GM19193 (cell line): Measurements from ENCODE around the gene WFDC2.

Experiments used
- POLR2A ChIP-seq: IDR thresholded peaks from 4 replicates; pipeline ENCODE4 v1.6.1; 2011; ENCODE audit not compliant: insufficient read depth, insufficient read length; ENCODE audit errors: extremely low read depth

WFDC2 gene, protein sequence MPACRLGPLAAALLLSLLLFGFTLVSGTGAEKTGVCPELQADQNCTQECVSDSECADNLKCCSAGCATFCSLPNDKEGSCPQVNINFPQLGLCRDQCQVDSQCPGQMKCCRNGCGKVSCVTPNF

GRCh38 chr20:45469336-45470261 lies at the start of gene WFDC2:
Gene WFDC2 (plus strand): TSS chr20:45469753. CDS start chr20:45469782, 29 bp downstream.
- TF ChIP-seq POLR2A: no peak

DNA sequence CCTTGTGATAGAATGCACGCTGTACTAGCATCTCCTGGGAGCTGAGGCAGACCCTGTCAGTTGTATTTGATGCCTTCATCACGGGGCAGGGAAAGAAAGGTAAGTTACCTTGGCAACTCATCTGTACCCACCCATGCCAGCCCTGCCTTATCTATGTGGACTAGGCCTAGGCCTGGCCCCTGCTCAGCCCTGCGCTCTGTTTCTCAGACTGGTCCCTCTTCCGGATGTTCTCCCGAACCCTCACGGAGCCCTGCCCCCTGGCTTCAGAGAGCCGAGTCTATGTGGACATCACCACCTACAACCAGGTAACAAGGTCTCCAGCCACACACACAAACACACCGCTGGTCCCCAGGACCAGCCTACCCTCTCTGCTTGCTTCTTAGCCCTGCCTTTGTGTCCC lies 49.4 kb upstream of the WFDC2 start:
- no peak for TF ChIP-seq POLR2A

GRCh38 chr20:45423700-45424099 lies 45.9 kb upstream of the WFDC2 start:
- no peak for TF ChIP-seq POLR2A

DNA sequence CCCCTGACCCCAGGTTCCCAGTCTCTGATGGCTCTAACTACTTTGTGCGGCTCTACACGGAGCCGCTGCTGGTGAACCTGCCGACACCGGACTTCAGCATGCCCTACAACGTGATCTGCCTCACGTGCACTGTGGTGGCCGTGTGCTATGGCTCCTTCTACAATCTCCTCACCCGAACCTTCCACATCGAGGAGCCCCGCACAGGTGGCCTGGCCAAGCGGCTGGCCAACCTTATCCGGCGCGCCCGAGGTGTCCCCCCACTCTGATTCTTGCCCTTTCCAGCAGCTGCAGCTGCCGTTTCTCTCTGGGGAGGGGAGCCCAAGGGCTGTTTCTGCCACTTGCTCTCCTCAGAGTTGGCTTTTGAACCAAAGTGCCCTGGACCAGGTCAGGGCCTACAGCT lies 44.0 kb upstream of the WFDC2 start:
- no peak for TF ChIP-seq POLR2A

DNA sequence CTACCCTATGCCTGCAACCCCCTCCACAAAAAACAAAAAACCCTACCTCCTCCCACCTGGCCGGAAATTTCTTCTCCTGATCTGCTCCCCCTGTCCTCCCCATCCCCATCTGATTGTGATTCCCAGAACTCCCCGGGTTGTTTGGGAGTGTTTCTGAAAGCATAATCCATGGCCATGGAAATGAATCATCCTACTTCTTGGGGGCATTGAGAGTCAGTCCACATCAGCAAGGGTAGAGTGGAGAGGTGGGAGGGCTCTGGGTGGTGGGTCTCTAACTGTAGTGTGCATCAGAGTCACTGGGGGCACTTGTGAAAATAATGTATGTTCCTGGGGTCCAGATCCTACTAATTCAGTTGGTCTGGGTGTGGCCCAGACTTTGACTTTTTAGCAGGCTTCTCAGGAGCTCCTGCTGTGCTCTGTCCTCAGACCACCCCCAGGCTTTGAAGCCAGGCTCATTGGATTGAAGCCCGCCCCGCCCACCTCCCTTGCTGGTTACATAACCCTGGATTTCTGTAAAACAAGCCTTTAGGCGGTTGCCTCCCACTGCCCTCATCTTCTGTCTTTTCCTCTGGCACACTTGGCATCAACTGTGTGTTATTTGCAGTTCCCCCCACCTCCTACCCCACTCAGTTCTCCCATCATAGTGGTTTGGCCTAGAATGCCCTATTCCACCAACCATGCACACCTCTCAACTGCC lies 43.1 kb upstream of the WFDC2 start:
- TF ChIP-seq POLR2A: no peak

DNA sequence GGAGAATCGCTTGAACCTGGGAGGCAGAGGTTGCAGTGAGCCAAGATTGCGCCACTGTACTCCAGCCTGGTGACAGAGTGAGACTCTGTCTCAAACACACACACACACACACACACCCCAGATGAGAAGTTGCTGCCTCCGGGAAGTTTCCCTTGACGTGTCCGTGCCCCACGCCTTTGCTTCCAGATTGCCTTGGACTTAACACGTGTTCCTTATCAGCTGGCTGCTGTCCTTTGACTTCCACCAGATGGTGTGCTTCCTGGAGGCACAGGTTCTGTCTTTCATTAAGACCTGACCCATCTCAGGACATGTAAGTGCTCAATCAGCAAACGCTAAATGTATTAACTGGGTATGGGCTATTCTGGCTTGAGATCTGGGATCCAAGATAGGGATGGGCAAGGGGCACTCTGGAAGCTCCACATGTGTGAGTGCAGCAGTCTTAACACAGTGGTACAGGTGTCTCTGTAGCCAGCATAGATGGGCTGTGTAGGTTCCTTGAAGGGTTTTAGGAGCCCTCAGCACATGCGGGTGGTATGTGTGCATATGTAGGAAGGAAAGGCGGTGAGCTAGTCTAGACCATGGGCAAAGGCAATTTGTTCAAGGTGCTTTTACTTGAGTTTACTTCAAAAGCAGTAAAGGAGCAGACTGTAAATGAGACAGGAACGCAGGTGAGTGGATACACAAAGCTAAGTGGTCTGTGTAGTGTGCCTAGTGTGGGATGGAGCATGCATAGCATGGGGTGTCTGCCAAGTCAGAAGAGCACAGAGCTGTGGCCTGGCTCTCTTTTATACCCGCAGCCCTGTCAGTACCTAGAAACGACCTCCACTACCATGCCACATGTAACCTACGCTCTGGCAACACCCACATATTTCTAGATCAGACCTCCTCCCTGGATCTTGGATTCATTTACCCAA lies 42.1 kb upstream of the WFDC2 start:
- no peak for TF ChIP-seq POLR2A

DNA sequence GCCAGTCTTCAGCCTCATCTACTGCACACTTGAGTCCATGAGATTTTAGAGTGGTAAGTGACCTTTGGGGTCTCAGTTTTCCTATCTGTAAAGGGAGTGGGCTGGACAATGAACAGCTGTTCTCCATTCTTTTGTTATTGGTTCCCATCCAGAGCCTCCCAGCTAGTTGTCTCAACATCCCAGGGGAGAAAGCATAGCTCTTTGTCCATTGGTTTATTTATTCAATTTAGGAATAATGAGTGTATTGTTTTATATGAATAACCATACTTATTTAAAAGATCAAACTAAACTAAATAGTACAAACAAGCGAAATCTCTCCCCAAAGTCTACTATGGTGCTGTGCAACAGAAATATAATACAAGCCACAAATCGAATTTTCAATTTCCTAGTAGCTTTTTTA lies 39.9 kb upstream of the WFDC2 start:
- TF ChIP-seq POLR2A: no peak

GRCh38 chr20:45432294-45432693 lies 37.3 kb upstream of the WFDC2 start:
- TF ChIP-seq POLR2A: no peak

DNA sequence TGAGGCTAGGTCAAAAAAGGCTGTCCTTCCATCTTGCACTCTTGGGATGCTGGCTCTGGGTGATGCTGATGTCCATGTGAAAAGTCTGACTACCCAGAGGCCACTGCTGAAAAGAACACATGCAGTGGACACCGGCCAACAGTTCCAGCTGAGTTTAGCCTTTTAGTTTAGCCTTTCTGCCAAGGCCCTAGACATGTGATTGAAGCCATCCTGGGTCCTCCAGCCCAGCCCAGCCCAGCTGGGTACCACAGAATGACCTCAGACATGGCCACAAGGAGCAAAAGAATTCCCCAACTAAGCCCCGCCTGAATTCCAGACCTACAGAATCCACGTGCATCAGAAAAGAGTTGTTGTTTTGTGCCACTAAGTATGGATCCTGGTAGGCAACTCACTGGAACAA lies 36.2 kb upstream of the WFDC2 start:
- TF ChIP-seq POLR2A: no peak

DNA sequence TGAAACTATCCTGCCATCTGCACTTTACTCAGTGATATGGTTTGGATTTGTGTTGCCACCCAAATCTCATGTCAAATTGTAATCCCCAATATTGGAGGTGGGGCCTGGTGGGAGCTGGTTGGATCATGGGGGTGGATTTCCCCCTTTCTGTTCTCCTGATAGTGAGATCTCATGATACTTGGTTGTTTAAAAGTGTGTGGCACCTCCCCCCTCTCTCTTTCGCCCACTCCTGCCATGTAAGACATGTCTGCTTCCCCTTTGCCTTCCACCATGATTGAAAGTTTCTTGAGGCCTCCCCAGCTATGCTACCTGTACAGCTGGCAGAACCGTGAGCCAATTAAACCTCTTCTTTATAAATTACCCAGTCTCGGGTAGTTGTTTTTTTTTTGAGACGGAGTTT lies 35.6 kb upstream of the WFDC2 start:
- TF ChIP-seq POLR2A: no peak

DNA sequence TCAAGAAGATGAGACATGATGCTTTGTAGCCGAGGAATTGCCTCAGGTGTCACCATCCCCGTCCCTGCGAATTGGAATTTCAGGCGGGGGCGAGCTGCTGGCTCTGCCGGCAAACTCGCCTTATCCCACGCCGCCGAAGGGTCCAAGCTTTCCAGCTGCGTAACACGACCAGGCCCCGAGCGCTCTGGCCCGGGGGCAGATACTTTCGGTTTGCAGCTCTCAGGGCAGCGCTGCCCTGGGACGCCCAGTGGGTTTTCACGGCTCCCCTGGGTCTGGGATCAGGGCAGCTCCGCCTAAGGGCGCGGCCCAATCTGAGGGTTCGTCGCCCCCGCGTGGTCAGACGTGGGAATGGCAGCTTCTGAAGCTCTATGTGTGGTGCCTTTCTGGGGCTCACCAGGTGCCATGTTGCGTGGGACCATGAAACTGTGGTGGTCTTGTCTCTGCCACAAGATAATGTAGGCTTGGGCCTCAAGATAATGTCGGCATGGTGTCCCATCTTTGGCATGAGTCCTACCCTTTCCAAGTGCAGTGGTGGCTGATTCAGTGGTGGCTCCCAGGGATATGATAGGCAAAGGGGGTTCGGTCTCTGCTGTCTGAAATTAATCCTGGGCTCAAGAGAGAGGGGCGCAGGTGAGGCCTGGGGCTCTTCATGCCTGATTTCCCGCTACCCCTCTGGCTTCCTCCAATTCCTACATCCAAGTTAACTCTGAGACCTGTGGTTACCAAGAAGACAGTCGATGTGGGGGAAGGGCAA lies 32.6 kb upstream of the WFDC2 start:
- TF ChIP-seq POLR2A: no peak

DNA sequence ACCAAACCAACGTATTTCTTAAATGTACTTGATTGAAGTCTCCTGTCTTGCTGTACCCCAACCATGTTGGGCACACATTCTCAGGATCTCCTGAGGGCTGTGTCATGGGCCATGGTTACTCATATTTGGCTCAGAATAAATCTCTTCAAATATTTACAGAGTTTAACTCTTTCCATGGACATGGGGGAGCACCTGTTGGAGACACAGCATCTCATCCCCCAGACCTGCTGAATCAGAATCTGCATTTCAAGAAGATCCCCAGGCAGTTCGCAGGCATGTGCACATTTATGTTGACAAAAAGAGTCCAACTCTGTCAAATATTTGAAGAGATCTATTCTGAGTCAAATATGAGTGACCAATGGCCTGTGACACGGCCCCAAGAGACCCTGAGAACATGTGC lies 29.1 kb upstream of the WFDC2 start:
- TF ChIP-seq POLR2A: no peak

GRCh38 chr20:45440891-45441685 lies 28.5 kb upstream of the WFDC2 start:
- no peak for TF ChIP-seq POLR2A
